Sigmoid colon (tissue), 4 donors: ENCODE measurements around the gene RGS14.

Experiments
- EP300 ChIP-seq, 4 donors: sonication (generic); formaldehyde crosslinking; IDR thresholded peaks; one replicate each; pipeline ENCODE4 v1.6.1; 2017; ENCODE audit warnings: antibody characterized with exemption in 4 of 4
- POLR2A ChIP-seq, 2 donors: fragments of 450-650 bp; IDR thresholded peaks; one replicate each; pipeline ENCODE4 v1.6.1; 2016; ENCODE audit warnings: antibody characterized with exemption in 2 of 2, mild to moderate bottlenecking in 2 of 2, moderate library complexity in 2 of 2
- POLR2AphosphoS5 ChIP-seq, 4 donors: sonication (generic); formaldehyde crosslinking; IDR thresholded peaks; one replicate each; pipeline ENCODE4 v1.6.1; 2017; ENCODE audit warnings: antibody characterized with exemption in 4 of 4
- TF ChIP-seq, protein P1 (sequence below), 4 experiments: fragments of 450-650 bp in 3 of 4; fragments of 200-600 bp in 1 of 4; IDR thresholded peaks; one replicate each; pipeline ENCODE4 v1.5.1; 2016 to 2019; ENCODE audit warnings: antibody characterized with exemption in 4 of 4, mild to moderate bottlenecking in 3 of 4, moderate library complexity in 2 of 4

DNA sequence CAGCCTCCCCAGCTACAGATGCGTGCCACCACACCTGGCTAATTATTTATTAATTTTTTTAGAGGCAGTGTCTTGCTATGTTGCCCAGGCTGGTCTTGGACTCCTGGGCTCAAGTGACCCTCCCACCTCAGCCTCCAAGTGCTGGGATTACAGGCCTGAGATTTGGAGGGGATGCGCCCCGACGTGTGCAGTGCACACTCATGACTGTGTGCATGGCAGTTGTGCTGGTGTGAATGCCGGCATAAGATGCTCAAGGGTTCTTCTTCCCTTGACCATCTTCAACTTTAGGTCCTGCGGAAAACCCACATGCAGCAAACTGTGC is 23.0 kb downstream of the RGS14 start:
- TF ChIP-seq, protein P1, sequence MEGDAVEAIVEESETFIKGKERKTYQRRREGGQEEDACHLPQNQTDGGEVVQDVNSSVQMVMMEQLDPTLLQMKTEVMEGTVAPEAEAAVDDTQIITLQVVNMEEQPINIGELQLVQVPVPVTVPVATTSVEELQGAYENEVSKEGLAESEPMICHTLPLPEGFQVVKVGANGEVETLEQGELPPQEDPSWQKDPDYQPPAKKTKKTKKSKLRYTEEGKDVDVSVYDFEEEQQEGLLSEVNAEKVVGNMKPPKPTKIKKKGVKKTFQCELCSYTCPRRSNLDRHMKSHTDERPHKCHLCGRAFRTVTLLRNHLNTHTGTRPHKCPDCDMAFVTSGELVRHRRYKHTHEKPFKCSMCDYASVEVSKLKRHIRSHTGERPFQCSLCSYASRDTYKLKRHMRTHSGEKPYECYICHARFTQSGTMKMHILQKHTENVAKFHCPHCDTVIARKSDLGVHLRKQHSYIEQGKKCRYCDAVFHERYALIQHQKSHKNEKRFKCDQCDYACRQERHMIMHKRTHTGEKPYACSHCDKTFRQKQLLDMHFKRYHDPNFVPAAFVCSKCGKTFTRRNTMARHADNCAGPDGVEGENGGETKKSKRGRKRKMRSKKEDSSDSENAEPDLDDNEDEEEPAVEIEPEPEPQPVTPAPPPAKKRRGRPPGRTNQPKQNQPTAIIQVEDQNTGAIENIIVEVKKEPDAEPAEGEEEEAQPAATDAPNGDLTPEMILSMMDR (IDR thresholded peaks at IDR 0.05), result no peak
- TF ChIP-seq POLR2AphosphoS5 (IDR thresholded peaks at IDR 0.05), result no peak
- TF ChIP-seq POLR2A (IDR thresholded peaks at IDR 0.05), result no peak
- TF ChIP-seq EP300 (IDR thresholded peaks at IDR 0.05), result no peak
